ENCODE results near the gene CHST13.
A peak's percentile ranks its signal among the peaks of the same experiment; 100 is the strongest.

The CHST13 gene, protein sequence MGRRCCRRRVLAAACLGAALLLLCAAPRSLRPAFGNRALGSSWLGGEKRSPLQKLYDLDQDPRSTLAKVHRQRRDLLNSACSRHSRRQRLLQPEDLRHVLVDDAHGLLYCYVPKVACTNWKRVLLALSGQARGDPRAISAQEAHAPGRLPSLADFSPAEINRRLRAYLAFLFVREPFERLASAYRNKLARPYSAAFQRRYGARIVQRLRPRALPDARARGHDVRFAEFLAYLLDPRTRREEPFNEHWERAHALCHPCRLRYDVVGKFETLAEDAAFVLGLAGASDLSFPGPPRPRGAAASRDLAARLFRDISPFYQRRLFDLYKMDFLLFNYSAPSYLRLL

DNA sequence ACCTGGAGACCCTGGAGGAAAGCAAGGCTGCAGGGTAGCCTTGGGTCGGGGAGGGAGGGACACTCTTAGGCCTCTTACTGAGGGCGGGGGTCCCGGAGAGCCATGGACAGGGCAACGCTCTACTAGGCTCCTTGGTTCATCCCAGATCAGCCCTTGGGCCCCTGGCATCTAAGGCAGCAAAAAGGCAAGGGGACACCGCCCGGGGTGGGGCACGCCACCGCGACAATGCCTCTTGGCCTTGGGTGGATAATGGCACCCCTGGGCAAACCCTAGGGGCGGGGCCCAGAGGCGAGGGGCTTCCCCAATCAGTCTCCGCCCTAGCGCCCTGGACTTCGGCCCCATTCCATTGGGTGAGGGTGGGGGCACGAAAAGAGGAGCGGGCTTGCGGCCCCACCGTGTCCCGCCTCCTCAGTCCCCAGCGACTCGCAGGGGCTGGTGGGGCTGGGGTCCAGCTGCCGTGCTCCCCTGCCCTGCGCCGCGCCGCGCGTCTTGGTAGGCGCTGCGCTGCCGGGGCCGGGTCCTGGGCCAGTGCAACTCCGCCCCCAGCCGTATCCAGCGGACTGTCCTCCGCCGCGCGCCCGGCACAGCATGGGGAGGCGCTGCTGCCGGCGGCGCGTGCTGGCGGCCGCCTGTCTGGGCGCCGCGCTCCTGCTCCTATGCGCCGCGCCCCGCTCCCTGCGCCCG lies at the start of gene CHST13:
TSS of gene CHST13 (plus strand) at position 411 of the 684 bp plus-strand sequence. CDS start at position 589, 178 bp downstream.
- TF ChIP-seq, protein P1, sequence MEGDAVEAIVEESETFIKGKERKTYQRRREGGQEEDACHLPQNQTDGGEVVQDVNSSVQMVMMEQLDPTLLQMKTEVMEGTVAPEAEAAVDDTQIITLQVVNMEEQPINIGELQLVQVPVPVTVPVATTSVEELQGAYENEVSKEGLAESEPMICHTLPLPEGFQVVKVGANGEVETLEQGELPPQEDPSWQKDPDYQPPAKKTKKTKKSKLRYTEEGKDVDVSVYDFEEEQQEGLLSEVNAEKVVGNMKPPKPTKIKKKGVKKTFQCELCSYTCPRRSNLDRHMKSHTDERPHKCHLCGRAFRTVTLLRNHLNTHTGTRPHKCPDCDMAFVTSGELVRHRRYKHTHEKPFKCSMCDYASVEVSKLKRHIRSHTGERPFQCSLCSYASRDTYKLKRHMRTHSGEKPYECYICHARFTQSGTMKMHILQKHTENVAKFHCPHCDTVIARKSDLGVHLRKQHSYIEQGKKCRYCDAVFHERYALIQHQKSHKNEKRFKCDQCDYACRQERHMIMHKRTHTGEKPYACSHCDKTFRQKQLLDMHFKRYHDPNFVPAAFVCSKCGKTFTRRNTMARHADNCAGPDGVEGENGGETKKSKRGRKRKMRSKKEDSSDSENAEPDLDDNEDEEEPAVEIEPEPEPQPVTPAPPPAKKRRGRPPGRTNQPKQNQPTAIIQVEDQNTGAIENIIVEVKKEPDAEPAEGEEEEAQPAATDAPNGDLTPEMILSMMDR (IDR thresholded peaks at IDR 0.05; ENCODE audit: insufficient read depth, low read depth, low read length, missing control alignments) = no peak
- DNase-seq (ENCODE audit: low read depth) = peak; percentile 60
- peak within 1 kb of the TSS; percentile 22 for H3K4me3 ChIP-seq (ENCODE audit: low read length)

DNA sequence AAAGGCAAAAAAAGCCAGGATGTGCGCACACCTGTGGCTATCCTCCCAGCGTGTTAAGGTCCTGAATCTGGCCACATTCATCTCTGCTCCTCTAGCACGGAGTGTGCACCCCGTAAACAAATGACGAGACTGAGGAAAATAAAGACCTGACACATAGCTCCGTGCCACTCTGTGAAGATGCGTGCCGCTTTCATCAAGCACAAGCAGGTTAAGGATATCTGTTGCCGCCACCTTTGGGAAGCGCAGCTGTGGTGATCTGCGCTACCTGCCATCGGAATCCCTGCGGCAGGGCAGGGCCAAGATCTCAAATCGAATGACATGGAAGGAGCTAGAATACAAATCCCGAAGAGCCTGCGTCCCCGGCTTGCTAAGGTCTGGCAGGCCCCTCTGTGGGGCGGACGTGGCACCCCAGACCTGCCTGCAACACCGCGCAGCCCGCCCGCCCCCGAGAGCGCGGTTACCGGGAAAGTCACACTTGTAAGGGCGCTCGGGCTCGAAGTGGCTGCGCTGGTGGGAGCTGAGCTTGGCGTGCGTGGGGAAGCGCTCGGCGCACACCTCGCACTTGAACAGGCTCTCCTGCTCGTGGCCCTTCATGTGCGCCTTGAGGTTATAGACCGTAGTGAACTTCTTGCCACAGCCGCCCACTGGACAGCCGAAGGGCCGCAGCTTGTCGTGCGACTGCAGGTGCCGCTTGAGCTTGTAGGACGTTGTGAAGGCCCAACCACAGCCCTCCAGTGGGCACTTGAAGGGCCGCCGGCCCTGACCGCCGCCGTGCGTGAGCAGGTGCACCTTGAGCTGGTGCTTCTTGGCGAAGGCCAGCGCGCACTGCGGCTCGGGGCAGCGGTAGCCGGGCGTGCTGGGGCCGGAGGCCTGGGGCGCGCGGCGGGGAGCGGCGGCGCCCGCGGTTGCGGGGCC lies 49.2 kb upstream of the CHST13 start:
- TF ChIP-seq, protein P1 (IDR thresholded peaks at IDR 0.05; ENCODE audit: insufficient read depth, low read depth, low read length, missing control alignments) = no peak
- peak overlapping the region; percentile 75 for H3K4me3 ChIP-seq (ENCODE audit: low read length)
- peak; percentile 39 for DNase-seq (ENCODE audit: low read depth)

DNA sequence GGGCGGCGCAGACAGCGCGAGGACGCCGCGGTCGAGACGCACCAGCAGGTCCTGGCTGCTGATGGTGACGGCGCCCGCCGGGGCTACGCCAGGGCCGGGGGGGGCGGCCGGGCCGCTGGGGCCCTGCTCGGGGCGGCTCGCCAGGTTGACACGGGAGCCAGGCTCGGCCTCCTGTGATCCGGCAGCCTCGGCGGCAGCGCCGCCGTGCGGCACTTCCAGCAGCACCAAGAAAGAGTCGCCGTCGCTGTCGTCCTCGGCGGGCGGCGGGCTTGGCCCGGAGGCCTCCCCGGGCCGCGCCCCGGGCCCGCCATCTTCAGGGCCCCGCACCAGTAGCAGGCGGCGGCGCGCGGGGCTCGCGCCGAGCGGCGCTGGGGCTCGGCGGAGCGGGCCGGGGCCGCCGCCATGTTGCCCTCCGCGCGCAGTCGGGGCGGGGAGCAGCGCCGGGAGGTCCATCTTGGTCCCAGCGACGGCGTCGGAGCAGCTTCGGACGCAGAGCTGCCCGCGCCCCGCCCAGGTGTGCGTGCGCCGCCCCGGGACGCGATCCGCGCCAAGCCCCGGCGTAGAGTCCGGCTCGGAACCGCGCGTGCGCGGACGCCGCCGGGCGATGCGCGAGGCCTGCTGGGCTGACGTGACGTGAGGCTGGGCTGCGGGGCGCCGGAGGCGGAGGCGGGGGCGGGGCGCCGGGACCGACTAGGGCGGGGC lies 48.4 kb upstream of the CHST13 start, which contains the start of gene ZXDC:
TSS of gene ZXDC (minus strand) at position 479 of the 702 bp plus-strand sequence. CDS start at position 453, 26 bp downstream.
- peak within 1 kb of the TSS; percentile 75 for H3K4me3 ChIP-seq (ENCODE audit: low read length)
- TF ChIP-seq, protein P1 (IDR thresholded peaks at IDR 0.05; ENCODE audit: insufficient read depth, low read depth, low read length, missing control alignments) = peak; percentile 47
- DNase-seq (ENCODE audit: low read depth) = peak; percentile 95

DNA sequence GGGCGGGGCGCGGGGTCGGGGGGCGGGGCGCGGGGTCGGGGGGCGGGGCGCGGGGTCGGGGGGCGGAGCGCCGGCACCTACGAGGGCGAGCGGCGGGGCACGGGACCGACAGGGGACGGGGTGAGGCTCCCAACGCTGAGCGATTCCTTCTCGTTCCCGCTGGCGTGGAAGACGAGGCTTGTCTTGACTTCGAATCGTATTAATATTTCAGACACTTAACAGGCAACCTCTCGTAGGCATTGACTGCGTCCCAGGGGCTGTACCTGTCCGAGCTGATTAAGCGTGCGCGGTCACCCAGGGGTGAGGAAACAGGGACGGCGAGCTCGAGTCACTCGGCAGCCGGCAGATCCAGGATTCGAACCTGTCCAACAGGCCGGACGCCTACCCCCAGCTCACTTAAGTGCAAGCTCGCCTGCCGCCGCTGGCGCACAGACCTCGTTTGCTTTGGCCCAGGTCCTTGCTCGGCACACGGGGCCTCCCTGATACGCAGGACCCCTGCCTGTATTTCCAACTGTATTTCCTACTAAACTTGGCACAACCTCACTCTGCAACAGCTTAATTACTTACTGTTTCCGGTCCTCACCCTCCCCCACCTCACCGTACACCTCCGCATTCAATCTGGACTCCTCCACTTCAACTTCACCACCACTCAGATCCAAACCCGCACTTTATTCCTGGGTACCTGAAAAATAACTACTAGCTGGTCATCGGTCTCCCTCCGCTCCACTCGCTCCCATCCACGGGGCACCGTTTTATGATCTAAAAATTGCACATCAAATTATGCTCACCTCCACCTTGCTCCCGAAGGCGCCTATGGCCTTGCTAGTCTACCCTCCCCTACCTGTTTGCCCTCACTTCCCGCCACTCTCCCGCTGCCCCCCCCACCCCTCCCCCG lies 47.5 kb upstream of the CHST13 start:
- DNase-seq (ENCODE audit: low read depth) = peak; percentile 78
- H3K4me3 ChIP-seq (ENCODE audit: low read length) = peak overlapping the region; percentile 75
- TF ChIP-seq, protein P1 (IDR thresholded peaks at IDR 0.05; ENCODE audit: insufficient read depth, low read depth, low read length, missing control alignments) = no peak

DNA sequence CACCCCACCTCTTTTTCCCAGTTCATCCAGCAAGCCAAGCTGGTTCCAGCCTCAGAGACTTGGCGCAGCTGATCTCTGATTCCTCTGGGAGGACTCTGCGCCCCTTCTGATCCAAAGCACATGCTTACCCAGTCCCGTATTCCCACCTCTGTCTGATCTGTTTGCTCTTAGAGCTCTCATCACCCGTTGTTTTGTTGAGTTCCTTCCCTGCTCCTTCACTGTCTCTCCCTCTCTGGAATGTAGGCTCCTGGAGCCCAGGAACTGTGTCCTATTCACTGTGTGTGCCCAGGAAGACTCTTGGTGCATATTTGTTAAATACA lies 46.9 kb upstream of the CHST13 start:
- no peak overlapping the region for H3K4me3 ChIP-seq (ENCODE audit: low read length)
- TF ChIP-seq, protein P1 (IDR thresholded peaks at IDR 0.05; ENCODE audit: insufficient read depth, low read depth, low read length, missing control alignments) = no peak
- DNase-seq (ENCODE audit: low read depth) = no peak
